Ramos (cell line): ENCODE results near the gene SNRPB2.

ENCODE experiments used
- in situ Hi-C: fragments of 300-500 bp; cut with MboI; formaldehyde crosslinking; loops from one replicate; pipeline ENCODE4 v1.14.3; 2022; ENCODE audit warnings: low sequenced_read_pairs; ENCODE audit not compliant: unreplicated experiment

SNRPB2 gene

GRCh38 chr20:16729565-16730460 lies at the start of gene SNRPB2:
Gene SNRPB2 (plus strand): TSS chr20:16730026. CDS start chr20:16731703, 1,677 bp downstream.
- in situ Hi-C loops, result no loop called here

GRCh38 chr20:16684416-16684815 lies 45.4 kb upstream of the SNRPB2 start:
- in situ Hi-C loops, result no loop called here

- in situ Hi-C loops, result no loop called here
Observed at GRCh38 chr20:16689906-16690305, 39.9 kb upstream of the SNRPB2 start.

- in situ Hi-C loops, result no loop called here
Observed at GRCh38 chr20:16691381-16691780, 38.4 kb upstream of the SNRPB2 start.

GRCh38 chr20:16692009-16692408 lies 37.8 kb upstream of the SNRPB2 start:
- in situ Hi-C loops, result no loop called here

- in situ Hi-C loops, result no loop called here
Observed at GRCh38 chr20:16692442-16692841, 37.4 kb upstream of the SNRPB2 start.

- in situ Hi-C loops, result no loop called here
Observed at GRCh38 chr20:16693278-16693677, 36.5 kb upstream of the SNRPB2 start.

- in situ Hi-C loops, result no loop called here
Observed at GRCh38 chr20:16694161-16694560, 35.7 kb upstream of the SNRPB2 start.

- in situ Hi-C loops, result no loop called here
Observed at GRCh38 chr20:16695628-16696027, 34.2 kb upstream of the SNRPB2 start.

- in situ Hi-C loops, result no loop called here
Observed at GRCh38 chr20:16699293-16699692, 30.5 kb upstream of the SNRPB2 start.

- in situ Hi-C loops, result no loop called here
Observed at GRCh38 chr20:16701296-16701695, 28.5 kb upstream of the SNRPB2 start.

GRCh38 chr20:16703570-16703969 lies 26.3 kb upstream of the SNRPB2 start:
- in situ Hi-C loops, result no loop called here

GRCh38 chr20:16707674-16708073 lies 22.2 kb upstream of the SNRPB2 start:
- in situ Hi-C loops, result no loop called here

- in situ Hi-C loops, result no loop called here
Observed at GRCh38 chr20:16708602-16709001, 21.2 kb upstream of the SNRPB2 start.

GRCh38 chr20:16709017-16709416 lies 20.8 kb upstream of the SNRPB2 start:
- in situ Hi-C loops, result no loop called here

- in situ Hi-C loops, result no loop called here
Observed at GRCh38 chr20:16710781-16711180, 19.0 kb upstream of the SNRPB2 start.

- in situ Hi-C loops, result no loop called here
Observed at GRCh38 chr20:16711661-16712258, 18.1 kb upstream of the SNRPB2 start.

GRCh38 chr20:16712511-16712947 lies 17.3 kb upstream of the SNRPB2 start:
- in situ Hi-C loops, result no loop called here

- in situ Hi-C loops, result no loop called here
Observed at GRCh38 chr20:16713066-16713465, 16.8 kb upstream of the SNRPB2 start.

GRCh38 chr20:16714242-16714641 lies 15.6 kb upstream of the SNRPB2 start:
- in situ Hi-C loops, result no loop called here

- in situ Hi-C loops, result no loop called here
Observed at GRCh38 chr20:16714751-16715150, 15.1 kb upstream of the SNRPB2 start.

GRCh38 chr20:16719421-16719820 lies 10.4 kb upstream of the SNRPB2 start:
- in situ Hi-C loops, result no loop called here
